LNCAP (cell line): ENCODE results near the gene SERPINA5.

ENCODE experiments used
- CTCF ChIP-seq: fragments of 450-650 bp; IDR thresholded peaks from 2 replicates; pipeline ENCODE4 v1.5.1; 2017; ENCODE audit warnings: mild to moderate bottlenecking

SERPINA5 gene

GRCh38 chr14:94557327-94557726 is 23.9 kb upstream of the SERPINA5 start:
- no peak for TF ChIP-seq CTCF

GRCh38 chr14:94558842-94559241 is 22.4 kb upstream of the SERPINA5 start:
- no peak for TF ChIP-seq CTCF

DNA sequence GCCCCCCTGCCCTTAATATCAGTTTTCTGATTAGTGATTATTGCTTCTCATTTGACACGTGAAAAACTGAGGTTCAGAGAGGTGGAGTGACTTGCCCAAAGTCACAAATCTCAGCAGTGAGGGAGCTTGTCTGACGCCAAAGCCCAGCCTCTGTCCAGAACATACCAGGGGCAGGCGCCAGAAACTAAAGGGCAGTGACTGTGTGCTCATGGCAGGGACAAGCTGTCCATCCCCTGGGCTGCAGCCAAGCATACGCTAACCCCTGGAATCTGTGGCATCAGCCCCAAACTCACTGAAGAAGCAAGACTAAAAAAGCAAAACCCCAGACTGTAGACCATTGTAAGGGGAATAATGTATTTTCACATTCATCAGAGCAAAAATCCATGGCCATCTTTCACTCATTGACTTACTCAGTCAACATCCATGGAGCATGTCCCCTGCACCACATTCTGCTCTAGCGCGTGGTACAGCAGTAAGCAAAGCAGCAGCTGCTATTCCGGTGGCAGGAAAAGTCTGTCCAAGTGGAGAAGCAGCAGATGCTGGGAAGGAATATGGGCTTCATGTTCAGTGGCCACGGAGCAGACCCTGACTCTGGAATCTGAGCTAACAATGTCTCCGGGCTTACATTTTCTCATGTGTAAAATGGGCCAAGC is 21.5 kb upstream of the SERPINA5 start:
- no peak for TF ChIP-seq CTCF

DNA sequence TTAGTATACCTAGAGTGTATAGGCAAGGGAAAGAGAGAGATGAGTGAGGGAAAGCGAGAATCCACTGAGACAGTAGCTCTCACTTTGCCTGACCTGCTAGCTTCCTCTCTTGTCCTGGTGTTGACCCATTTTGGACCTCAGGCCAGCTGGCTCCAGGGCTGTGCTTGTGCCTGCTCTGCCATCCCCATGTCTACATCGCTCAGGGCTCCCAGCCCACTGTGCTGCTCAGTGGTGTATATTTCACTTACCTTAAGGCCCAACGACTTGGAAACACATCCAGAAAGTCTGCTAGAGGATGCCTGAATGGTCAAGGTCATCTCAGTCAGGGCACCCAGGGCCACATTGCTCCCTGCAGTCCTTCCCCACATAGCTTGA is 20.9 kb upstream of the SERPINA5 start:
- TF ChIP-seq CTCF = no peak

GRCh38 chr14:94560751-94561655 is 20.2 kb upstream of the SERPINA5 start, which contains the start of gene SERPINA4:
Gene SERPINA4, plus strand, starts transcription at chr14:94561442. Its CDS starts 2,041 bp downstream, at chr14:94563483.
- TF ChIP-seq CTCF = no peak

- no peak for TF ChIP-seq CTCF
Observed at GRCh38 chr14:94561656-94562010, 19.6 kb upstream of the SERPINA5 start.

- TF ChIP-seq CTCF = no peak
Observed at GRCh38 chr14:94562022-94562421, 19.2 kb upstream of the SERPINA5 start.
